OCI-LY7 (cell line): Measurements from ENCODE around the gene MAP7D3.

ENCODE experiments used
- CTCF ChIP-seq: fragments of 200-600 bp; sonication (generic); conservative IDR thresholded peaks from 2 replicates; pipeline ENCODE4 v1.5.1; 2014; ENCODE audit warnings: mild to moderate bottlenecking, antibody characterized with exemption, low read length, moderate library complexity, mixed read lengths
- EZH2phosphoT487 ChIP-seq: fragments of 200-600 bp; sonication (generic); IDR thresholded peaks from 2 replicates; pipeline ENCODE4 v1.6.1; 2018; ENCODE audit warnings: low read depth, borderline replicate concordance, mild to moderate bottlenecking, mixed run types, antibody characterized with exemption, low read length, moderate library complexity, mixed read lengths

GRCh38 chrX:136194536-136194935, 56.7 kb downstream of the MAP7D3 start:
- TF ChIP-seq CTCF: no peak
- no peak for TF ChIP-seq EZH2phosphoT487
